GM21447 (cell line): ENCODE data around the gene UPP1.
"Not testable (repeated sequence)": the region's sequence is repeated elsewhere in the genome, so short reads cannot be mapped to it uniquely, and the experiment has no call there.

Experiments
- ATAC-seq: cut with Tn5 transposase; IDR thresholded peaks from one replicate; pipeline ENCODE4 v1.9.1; 2021; ENCODE audit not compliant: unreplicated experiment

Gene UPP1

GRCh38 chr7:48109848-48110663, 21.0 kb downstream of the UPP1 start:
- peak; percentile 90 for ATAC-seq

- ATAC-seq = no peak
These were observed 21.8 kb downstream of the UPP1 start for GRCh38 chr7:48110868-48111267.

DNA sequence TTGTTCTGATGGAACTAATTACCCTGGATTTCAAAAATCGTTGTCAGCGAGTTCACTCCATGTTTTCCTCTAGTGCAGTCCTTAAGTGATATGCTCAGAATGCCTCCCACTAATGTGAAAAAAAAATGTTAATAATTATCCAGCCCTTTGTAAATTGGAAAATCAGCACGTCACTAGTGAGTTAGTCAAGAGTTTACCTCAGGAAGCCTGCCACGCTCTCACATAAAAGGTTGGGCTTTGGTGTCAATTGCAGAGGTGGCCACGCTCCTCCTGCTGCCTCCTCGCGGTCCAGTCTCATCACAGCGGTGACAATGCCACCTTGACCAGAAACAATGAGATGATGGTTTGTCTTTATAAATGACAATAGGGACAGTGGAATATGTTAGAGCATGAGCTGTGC, 22.5 kb downstream of the UPP1 start:
- no peak for ATAC-seq

- no peak for ATAC-seq
These were observed 23.5 kb downstream of the UPP1 start for GRCh38 chr7:48112401-48113165.

GRCh38 chr7:48113275-48113674, 24.2 kb downstream of the UPP1 start:
- ATAC-seq = no peak

DNA sequence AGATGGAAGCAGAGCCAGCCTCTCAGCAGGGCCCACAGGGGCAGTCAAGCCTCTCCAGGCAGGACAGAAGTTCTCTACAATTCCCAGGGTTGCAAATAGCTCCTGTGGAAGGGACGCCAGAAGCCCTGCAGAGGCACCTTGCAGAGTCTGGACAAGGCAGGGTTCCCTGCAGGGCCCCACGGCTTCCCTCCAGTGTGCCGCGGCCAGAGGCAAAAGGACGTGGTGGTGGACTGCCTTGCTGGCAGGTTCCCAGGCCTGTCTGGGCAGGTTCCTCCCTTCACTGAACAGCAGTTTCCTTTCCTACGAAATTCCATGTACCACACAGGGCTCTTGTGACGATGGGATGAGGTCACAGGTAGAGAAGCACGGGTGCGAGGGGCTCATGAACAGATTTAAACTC, 25.1 kb downstream of the UPP1 start:
- ATAC-seq = no peak

DNA sequence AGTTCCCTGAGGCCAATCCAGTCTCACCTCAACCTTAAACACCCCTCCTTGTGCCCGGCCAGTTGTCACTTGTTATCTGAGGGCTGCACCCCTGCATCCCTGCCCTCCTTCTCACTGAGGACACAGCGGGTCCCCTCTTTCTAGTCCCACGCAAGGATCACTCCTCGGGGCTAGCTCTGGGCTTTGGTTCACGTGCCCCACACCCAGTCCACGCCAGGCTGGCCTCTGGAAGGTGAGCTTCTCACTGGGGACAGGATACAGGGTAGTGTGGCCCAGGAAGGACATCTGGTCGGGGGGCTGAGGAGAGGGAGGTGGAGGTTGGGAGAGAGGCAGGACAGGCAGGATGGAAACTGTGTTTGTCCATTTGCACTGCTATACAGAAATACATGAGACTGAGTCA, 25.5 kb downstream of the UPP1 start:
- ATAC-seq = no peak

DNA sequence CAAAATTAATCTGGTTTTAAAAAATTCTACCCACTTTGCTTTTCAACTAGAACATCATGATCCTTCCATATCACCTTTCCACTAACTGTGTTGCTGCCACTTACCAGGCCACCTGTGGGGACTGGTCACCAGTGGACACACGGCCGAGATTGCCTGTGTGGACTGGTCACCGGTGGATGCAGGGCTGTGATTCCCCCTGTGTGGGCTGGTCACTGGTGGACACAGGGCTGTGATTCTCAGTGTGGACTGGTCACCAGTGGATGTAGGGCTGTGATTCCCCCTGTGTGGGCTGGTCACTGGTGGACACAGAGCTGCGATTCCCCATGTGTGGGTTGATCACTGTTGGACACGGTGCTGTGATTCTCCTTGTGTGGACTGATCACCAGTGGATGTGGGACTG, 27.0 kb downstream of the UPP1 start:
- no peak for ATAC-seq

- ATAC-seq = no peak
These were observed 29.0 kb downstream of the UPP1 start for GRCh38 chr7:48118041-48118440.

DNA sequence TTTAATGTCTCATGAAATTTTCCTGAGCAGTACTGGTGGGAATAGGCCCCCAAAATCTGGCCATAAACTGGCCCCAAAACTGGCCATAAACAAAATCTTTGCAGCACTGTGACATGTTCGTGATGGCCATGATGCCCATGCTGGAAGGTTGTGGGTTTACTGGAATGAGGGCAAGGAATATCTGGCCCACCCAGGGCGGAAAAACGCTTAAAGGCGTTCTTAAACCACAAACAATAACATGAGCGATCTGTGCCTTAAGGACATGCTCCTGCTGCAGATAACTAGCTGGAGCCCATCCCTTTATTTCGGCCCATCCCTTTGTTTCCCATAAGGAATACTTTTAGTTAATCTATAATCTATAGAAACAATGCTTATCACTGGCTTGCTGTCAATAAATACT, 31.5 kb downstream of the UPP1 start:
- not testable (repeated sequence) for ATAC-seq

DNA sequence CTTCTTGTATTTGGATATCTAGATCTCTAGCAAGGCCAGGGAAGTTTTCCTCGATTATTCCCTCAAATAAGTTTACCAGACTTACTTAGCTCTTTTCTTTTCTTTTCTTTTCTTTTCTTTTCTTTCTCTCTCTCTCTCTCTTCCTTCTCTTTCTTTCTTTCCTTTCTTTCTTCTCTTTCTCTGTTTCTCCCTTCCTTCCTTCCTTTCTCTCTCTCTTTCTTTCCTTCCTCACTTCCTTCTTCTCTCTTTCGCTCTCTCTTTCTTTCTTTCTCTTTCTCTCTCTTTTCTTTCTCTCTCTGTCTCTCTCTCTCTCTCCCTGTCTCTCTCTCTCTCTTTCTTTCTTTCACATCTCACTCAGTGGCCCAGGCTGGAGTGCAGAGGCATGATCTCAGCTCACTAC, 37.0 kb downstream of the UPP1 start:
- no peak for ATAC-seq

GRCh38 chr7:48130658-48131108, 41.6 kb downstream of the UPP1 start:
- ATAC-seq = no peak

DNA sequence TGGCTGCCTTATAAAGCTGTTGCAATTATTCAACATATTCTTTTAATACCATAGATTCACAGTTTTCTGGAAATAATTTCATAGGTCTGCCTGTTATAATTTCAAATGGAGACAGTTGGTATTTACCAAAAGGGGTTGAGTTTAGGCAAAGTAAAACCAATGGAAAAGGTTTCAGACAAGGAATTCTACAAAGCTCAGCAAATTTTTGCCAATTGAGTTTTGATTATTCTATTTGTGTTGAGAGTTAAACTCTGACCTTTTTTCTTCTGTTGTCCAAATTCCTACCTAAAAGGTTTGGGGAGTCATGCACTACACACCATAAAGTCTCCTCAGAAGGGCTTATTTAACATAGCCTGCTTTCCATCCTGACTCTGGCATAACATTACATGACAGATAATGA, 43.7 kb downstream of the UPP1 start:
- ATAC-seq = no peak

GRCh38 chr7:48139459-48139858, 50.4 kb downstream of the UPP1 start:
- ATAC-seq = no peak

DNA sequence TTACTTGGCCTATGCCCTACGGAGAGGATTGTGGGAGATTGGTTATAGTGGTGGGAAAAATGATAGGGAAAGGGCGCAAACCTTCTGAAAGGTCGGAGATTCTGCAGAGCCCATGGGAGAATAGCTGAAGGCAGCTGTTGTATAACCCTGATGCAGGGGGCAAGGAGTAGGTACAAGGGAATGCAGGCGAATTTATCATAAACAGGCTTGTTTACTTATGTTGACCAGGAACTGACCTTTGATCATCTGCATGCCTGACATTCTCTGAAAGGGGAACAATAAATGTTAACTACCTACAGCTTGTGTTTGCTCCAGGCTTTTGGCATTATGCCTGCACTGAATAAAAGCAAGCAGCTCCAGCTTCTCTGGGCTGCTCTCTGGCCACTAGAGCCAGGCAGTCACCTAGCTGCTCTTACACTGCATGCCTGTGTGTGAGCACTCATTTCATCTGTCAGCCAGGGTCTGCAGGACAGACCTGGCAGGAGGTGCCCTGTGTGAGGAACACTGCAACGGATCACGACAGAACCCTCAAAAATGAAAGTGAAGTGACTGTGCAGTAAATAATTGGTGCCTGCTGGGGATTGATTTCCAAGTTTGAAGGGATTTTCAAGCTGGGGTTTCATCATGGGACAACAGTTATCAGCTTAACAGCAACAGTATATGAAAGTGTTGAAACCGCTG, 51.1 kb downstream of the UPP1 start:
- no peak for ATAC-seq

- no peak for ATAC-seq
These were observed 52.5 kb downstream of the UPP1 start for GRCh38 chr7:48141521-48141920.

- no peak for ATAC-seq
These were observed 55.3 kb downstream of the UPP1 start for GRCh38 chr7:48144291-48144768.

GRCh38 chr7:48147078-48147591, 58.1 kb downstream of the UPP1 start:
- no peak for ATAC-seq

- not testable (repeated sequence) for ATAC-seq
These were observed 58.6 kb downstream of the UPP1 start for GRCh38 chr7:48147690-48148089.

- no peak for ATAC-seq
These were observed 59.2 kb downstream of the UPP1 start for GRCh38 chr7:48148311-48148710.

- ATAC-seq = no peak
These were observed 60.0 kb downstream of the UPP1 start for GRCh38 chr7:48149058-48149457.
